ENCODE results near the gene ARHGAP26.

DNA sequence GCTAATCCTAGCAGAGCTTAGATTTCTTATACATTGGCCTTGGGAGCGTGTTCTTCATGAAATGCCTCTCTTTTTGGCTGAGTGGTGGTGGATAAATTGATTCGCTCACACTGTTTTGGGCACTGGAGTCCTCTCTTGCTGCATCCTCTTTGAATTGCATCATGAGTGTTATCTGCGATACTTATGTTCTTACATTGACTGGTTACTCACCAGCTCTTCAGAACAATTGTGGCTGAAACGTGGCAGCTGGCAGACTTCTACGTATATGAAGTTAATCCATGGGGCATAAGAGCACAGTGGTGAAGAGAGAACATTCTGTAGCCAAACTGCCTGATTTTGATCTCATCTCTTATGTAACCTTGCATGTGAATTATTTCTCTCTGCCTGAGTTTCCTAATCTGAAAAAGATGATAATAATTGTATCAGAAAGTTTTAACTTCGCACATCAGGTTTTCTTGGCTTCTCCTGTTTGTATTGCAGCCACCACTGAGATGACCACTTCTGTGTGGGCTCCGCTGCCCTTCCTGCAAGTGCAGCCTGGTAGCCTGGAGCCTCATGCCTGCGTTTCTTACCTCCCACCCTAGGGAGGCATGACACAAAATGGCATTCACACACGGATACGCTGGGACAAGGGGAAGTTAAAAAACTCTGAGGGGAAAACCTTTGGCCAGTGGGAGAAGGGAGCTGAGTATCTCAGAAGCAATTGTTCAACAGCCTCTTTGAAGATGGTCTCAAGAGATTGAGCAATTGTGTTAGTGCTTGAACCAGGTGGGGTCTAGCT lies 295.2 kb downstream of the ARHGAP26 start:
- no peak for TF ChIP-seq CTCF (conservative IDR thresholded peaks at IDR 0.05 in 1 of 2, IDR thresholded peaks at IDR 0.05 in 1 of 2; ENCODE audit: low read depth in 1 of 2, low read length in 2 of 2)
- no peak for TF ChIP-seq EZH2 (IDR thresholded peaks at IDR 0.05; ENCODE audit: low read length, missing control alignments)
